ENCODE results near the gene RORB. TPM values are rescaled to one million over a fixed set of nuclear protein-coding genes. Genes with fewer than 3 reads are reported as not detected.

Gene RORB
- total RNA-seq, 1 donor from 2014 or later: 3.4 TPM

DNA sequence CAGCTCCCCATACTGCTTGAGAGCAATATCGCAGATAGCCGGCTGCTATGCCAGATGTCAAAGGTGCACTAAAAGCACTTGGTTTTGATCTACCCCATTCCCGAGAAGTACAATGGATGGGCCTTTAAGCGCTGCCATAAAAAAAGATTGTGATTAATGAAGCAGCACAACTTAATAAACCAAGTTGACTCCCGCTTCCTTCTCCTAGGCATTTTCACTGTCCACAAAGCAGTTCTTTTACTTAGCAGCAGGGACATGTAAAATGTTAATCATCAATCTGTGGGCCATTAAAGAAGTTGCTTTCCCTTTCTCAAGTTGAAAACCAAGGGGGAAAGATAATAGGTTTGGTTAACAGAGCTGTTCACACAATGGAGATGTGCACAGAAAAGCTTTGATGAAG lies 214.2 kb downstream of the RORB start:
- Histone ChIP-seq H3K9me3 (no peaks in the 10 kb centered on the region), H3K27me3 (ENCODE audit: low read depth) (no peaks in the 10 kb centered on the region), H3K4me1 (no peaks in the 10 kb centered on the region), H3K4me3 (no peak overlapping the region), H3K27ac (no peak overlapping the region), H3K36me3 (no peaks in the 10 kb centered on the region)
- no peak for ATAC-seq
- intact Hi-C loops (cut with DNase I): no loop called here
- TF ChIP-seq, protein P1, sequence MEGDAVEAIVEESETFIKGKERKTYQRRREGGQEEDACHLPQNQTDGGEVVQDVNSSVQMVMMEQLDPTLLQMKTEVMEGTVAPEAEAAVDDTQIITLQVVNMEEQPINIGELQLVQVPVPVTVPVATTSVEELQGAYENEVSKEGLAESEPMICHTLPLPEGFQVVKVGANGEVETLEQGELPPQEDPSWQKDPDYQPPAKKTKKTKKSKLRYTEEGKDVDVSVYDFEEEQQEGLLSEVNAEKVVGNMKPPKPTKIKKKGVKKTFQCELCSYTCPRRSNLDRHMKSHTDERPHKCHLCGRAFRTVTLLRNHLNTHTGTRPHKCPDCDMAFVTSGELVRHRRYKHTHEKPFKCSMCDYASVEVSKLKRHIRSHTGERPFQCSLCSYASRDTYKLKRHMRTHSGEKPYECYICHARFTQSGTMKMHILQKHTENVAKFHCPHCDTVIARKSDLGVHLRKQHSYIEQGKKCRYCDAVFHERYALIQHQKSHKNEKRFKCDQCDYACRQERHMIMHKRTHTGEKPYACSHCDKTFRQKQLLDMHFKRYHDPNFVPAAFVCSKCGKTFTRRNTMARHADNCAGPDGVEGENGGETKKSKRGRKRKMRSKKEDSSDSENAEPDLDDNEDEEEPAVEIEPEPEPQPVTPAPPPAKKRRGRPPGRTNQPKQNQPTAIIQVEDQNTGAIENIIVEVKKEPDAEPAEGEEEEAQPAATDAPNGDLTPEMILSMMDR (IDR thresholded peaks at IDR 0.05): no peak
- no peak for DNase-seq

DNA sequence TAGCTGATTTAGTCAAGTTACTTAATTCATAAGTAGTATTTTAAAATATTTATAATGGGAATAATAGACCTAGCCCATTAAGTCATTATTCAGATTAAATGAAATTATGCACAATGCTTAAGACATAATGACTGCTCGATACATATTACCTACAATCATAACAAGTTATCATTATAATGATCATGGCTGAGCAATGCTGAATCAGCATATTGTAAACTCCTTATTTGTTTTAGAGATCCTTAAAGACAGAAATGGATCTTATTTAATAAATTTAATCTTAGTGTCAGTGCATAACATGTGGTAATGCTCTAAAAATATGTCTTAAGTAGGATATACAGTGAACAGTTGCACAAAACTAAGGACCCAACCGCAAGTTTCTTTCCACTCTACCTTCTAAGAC lies 221.6 kb downstream of the RORB start:
- intact Hi-C loops (cut with DNase I): no loop called here
- TF ChIP-seq, protein P1 (IDR thresholded peaks at IDR 0.05): no peak
- ATAC-seq (no peak), DNase-seq (no peak)
- no peak overlapping the region for H3K4me3 ChIP-seq
- H3K27me3 ChIP-seq (ENCODE audit: low read depth): no peaks in the 10 kb centered on the region
- H3K36me3 ChIP-seq: no peaks in the 10 kb centered on the region
- H3K27ac ChIP-seq: no peak overlapping the region
- no peaks in the 10 kb centered on the region for H3K4me1 ChIP-seq
- no peaks in the 10 kb centered on the region for H3K9me3 ChIP-seq

DNA sequence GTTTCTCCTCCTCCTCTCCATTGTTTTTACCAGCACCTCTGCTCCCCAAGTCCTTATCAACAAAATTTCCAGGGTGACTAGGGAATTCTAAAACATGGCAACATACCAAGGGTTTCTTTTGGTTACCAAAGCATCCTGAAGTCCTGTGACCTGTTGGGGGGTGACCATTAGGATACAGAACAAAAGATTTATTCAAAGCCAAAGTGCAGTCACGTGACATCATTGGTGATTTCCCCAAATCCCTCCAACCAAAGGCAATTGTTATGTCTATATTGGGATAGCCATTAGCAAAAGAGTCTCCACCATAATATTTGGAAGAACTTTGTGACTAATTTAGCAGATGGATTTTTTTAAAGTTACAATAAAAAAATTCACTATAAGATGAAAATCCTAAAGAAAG lies 222.2 kb downstream of the RORB start:
- Histone ChIP-seq H3K27ac (no peak overlapping the region), H3K4me1 (no peaks in the 10 kb centered on the region), H3K36me3 (no peaks in the 10 kb centered on the region), H3K27me3 (ENCODE audit: low read depth) (no peaks in the 10 kb centered on the region), H3K9me3 (no peaks in the 10 kb centered on the region), H3K4me3 (no peak overlapping the region)
- TF ChIP-seq, protein P1 (IDR thresholded peaks at IDR 0.05): no peak
- no peak for ATAC-seq
- intact Hi-C loops (cut with DNase I): no loop called here
- no peak for DNase-seq

DNA sequence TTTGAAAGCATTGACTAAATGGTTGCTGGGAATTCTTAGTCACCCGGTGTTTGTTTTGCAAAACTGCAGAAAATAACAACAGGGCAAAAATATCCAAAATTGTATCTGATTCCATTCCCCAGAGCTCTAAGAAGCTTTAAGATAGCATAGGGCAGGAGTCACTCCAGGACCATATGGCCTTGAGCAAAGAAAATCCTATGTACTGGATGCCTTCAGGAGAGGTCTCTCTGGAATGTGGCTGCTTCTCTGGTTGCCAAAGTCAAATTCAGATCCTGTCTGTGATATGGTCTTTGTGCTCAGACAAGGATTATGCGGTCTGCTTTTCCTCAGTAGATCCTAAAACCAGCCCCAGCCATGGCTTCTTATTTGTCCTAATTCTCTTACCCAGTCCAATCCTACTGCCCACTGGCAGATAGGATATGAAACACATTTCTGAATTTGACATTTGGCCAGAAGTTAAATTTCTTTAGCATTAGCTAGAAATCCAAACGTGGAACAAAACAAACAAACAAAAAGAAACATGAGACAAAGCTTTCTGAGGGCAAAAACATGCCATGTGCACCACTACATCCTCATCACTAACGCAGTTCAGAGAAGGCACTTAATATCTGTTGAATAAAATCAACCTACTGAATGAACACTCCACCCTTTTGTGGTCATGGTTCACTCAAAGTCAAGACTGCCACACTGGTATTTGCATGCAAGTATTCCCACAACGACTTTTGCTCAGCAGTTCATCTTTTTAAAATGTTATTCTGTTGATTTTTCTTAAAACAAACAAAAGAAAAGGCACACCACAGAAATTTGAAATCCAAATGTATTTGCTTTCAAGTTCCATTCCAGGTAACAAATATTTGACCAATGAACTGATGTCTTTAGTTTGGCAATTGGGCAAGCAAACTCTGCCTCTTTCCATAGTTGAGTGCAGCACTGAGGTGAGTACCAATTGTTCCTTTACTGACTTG lies 224.8 kb downstream of the RORB start:
- Histone ChIP-seq H3K27ac (no peak overlapping the region), H3K36me3 (no peaks in the 10 kb centered on the region), H3K9me3 (no peaks in the 10 kb centered on the region), H3K27me3 (ENCODE audit: low read depth) (no peaks in the 10 kb centered on the region), H3K4me3 (no peak overlapping the region), H3K4me1 (no peaks in the 10 kb centered on the region)
- TF ChIP-seq, protein P1 (IDR thresholded peaks at IDR 0.05): no peak
- intact Hi-C loops (cut with DNase I): no loop called here
- ATAC-seq: no peak
- no peak for DNase-seq

DNA sequence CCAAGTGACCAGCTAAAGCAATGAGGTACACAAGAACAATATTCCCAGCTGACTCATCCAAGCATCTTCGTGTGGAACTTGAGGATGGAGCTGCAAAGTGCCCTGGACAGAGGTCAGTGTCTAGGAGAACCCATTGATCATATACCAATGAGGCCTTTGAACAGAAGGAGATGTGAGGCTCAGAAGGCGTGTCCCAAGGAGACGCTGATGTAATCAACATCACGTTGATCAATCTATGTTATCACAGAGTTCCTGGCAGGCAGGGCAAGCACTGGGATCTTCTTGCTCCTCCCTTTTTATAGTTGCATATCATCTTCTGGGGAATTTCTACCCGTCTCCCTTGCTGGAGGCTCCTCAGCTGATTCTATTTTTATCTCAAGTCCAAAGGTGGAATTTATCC lies 227.2 kb downstream of the RORB start:
- Histone ChIP-seq H3K27ac (no peak overlapping the region), H3K36me3 (no peaks in the 10 kb centered on the region)

More for the DNA sequence above, 227.2 kb downstream of the RORB start:
- H3K9me3 ChIP-seq: no peaks in the 10 kb centered on the region
- DNase-seq (no peak), ATAC-seq (no peak)
- intact Hi-C loops (cut with DNase I): no loop called here
- H3K27me3 ChIP-seq (ENCODE audit: low read depth): no peaks in the 10 kb centered on the region
- TF ChIP-seq, protein P1 (IDR thresholded peaks at IDR 0.05): no peak
- H3K4me1 ChIP-seq: no peaks in the 10 kb centered on the region
- H3K4me3 ChIP-seq: no peak overlapping the region
